GM12878 (cell line): Measurements from ENCODE around the gene HM13.

Experiments
- CEBPZ ChIP-seq: fragments of 150-350 bp; IDR thresholded peaks from 2 replicates; pipeline ENCODE4 v1.6.1; 2016; ENCODE audit warnings: low read depth, low read length
- CREB1 ChIP-seq: IDR thresholded peaks from 2 replicates; pipeline ENCODE4 v1.6.1; 2012; ENCODE audit warnings: low read depth, mild to moderate bottlenecking, inconsistent platforms
- EZH2 ChIP-seq: IDR thresholded peaks from 2 replicates; pipeline ENCODE4 v1.6.1; 2012; ENCODE audit warnings: low read depth, mild to moderate bottlenecking, control low read depth, inconsistent platforms, low read length, borderline replicate concordance; ENCODE audit not compliant: control insufficient read depth
- POLR2A ChIP-seq: IDR thresholded peaks from 2 replicates; pipeline ENCODE4 v1.6.1; 2011; ENCODE audit warnings: low read depth, mild to moderate bottlenecking, low read length

- no peak for TF ChIP-seq EZH2
- no peak for TF ChIP-seq CREB1
- TF ChIP-seq CEBPZ = no peak
- peak; percentile 47; the same call in 1 of the 2 replicates for TF ChIP-seq POLR2A
Observed at GRCh38 chr20:31537116-31537871, 23.1 kb downstream of the HM13 start.
